ENCODE results near the gene KIFC3. TPM values are rescaled to one million over a fixed set of nuclear protein-coding genes. Genes with fewer than 3 reads are reported as not detected.

Gene KIFC3
- total and polyA plus RNA-seq, 2 of the 13 experiments (the other 11 are each of a cell fraction or from before 2014, with no cell fraction given), result 42.1 to 45.3 TPM

DNA sequence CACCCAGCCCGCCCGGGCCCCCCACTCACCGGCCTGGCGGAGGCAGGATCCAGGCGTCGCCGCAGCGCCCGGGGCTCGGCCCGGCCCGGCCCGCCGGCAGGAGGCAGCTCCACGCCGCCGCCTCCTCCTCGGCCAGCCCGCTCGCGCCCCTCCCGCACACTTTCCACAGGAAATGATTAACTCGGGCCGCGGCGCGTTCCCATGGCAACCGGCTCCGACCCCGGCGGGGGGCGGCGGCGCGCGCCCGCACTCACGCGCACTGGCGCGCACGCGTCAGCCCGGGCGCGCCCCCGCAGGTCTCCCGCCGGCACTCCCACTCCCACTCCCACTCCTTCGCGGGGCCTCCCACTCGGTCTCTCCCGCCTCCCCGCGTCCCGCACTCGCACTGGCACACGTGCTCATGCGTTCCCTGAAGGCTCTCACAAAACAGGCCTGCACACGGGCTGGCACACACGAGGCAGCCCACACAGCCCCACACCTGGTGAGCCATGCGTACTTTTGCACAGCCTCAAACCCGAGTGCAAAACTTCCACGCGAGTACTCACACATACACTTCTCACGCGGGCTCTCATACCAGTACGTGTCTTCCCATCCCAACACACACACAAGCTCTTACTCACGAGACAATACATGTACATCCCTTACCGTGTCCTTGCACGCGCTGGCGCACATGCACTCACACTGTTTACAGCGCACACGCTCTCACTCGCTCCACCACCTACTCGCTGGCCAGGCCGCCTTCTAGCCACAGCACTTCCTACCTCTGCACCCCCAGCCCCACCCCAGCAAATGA is at the start of gene KIFC3 (continued):
- TF ChIP-seq ZNF607 (CRISPR knock-in tag; IDR thresholded peaks at IDR 0.05; ENCODE audit: borderline replicate concordance), result peak; percentile 56; the same call in 1 of the 2 replicates
- TF ChIP-seq ETV5 (CRISPR knock-in tag; IDR thresholded peaks at IDR 0.05; ENCODE audit: borderline replicate concordance), result peak; percentile 31; the same call in 1 of the 2 replicates
- TF ChIP-seq, protein P1, sequence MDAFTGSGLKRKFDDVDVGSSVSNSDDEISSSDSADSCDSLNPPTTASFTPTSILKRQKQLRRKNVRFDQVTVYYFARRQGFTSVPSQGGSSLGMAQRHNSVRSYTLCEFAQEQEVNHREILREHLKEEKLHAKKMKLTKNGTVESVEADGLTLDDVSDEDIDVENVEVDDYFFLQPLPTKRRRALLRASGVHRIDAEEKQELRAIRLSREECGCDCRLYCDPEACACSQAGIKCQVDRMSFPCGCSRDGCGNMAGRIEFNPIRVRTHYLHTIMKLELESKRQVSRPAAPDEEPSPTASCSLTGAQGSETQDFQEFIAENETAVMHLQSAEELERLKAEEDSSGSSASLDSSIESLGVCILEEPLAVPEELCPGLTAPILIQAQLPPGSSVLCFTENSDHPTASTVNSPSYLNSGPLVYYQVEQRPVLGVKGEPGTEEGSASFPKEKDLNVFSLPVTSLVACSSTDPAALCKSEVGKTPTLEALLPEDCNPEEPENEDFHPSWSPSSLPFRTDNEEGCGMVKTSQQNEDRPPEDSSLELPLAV (CRISPR knock-in tag; conservative IDR thresholded peaks at IDR 0.05; ENCODE audit: low read depth), result peak; percentile 70; the same call in 1 of the 2 replicates
- TF ChIP-seq, protein P2, sequence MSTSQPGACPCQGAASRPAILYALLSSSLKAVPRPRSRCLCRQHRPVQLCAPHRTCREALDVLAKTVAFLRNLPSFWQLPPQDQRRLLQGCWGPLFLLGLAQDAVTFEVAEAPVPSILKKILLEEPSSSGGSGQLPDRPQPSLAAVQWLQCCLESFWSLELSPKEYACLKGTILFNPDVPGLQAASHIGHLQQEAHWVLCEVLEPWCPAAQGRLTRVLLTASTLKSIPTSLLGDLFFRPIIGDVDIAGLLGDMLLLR (CRISPR knock-in tag; IDR thresholded peaks at IDR 0.05), result peak; percentile 69; the same call in 1 of the 2 replicates
- TF ChIP-seq REXO4 (CRISPR knock-in tag; IDR thresholded peaks at IDR 0.05; ENCODE audit: borderline replicate concordance), result no peak
- TF ChIP-seq, protein P3, sequence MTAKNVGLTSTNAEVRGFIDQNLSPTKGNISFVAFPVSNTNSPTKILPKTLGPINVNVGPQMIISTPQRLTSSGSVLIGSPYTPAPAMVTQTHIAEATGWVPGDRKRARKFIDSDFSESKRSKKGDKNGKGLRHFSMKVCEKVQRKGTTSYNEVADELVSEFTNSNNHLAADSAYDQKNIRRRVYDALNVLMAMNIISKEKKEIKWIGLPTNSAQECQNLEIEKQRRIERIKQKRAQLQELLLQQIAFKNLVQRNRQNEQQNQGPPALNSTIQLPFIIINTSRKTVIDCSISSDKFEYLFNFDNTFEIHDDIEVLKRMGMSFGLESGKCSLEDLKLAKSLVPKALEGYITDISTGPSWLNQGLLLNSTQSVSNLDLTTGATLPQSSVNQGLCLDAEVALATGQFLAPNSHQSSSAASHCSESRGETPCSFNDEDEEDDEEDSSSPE (CRISPR knock-in tag; IDR thresholded peaks at IDR 0.05), result peak; percentile 24; the same call in 1 of the 2 replicates
- no peak; the same call in 1 of the 2 replicates for TF ChIP-seq HIVEP1 (CRISPR knock-in tag; IDR thresholded peaks at IDR 0.05)
- TF ChIP-seq HNRNPLL (IDR thresholded peaks at IDR 0.05; ENCODE audit: low read depth, low read length, poor library complexity, severe bottlenecking), result peak; percentile 50
- TF ChIP-seq CTCF (CRISPR knock-in tag; IDR thresholded peaks at IDR 0.05), result peak; percentile 50; the same call in 1 of the 2 replicates
- 0 out of 2 replicates have a peak, but pooled peaks have one; percentile 9 for TF ChIP-seq YEATS2 (CRISPR knock-in tag; IDR thresholded peaks at IDR 0.05; ENCODE audit: borderline replicate concordance)
- peak; percentile 62; the same call in 1 of the 2 replicates for TF ChIP-seq KLF13 (CRISPR knock-in tag; IDR thresholded peaks at IDR 0.05)
- peak; percentile 44 for TF ChIP-seq AGO1 (IDR thresholded peaks at IDR 0.05; ENCODE audit: low read depth, low read length, poor library complexity, severe bottlenecking)
- TF ChIP-seq SOX6 (IDR thresholded peaks at IDR 0.05), result no peak
- peak; percentile 69 for TF ChIP-seq SOX6 (CRISPR knock-in tag; IDR thresholded peaks at IDR 0.05)
- TF ChIP-seq ARNT2 (CRISPR knock-in tag; IDR thresholded peaks at IDR 0.05; ENCODE audit: low read depth), result peak; percentile 44; the same call in 1 of the 2 replicates
- TF ChIP-seq ZBTB8A (CRISPR knock-in tag; IDR thresholded peaks at IDR 0.05; ENCODE audit: borderline replicate concordance, low read depth), result peak; percentile 87; the same call in 1 of the 2 replicates
- TF ChIP-seq SMYD3 (CRISPR knock-in tag; IDR thresholded peaks at IDR 0.05), result peak; percentile 95
- TF ChIP-seq MTF2 (CRISPR knock-in tag; IDR thresholded peaks at IDR 0.05; ENCODE audit: borderline replicate concordance), result no peak
- TF ChIP-seq MEIS2 (CRISPR knock-in tag; IDR thresholded peaks at IDR 0.05), result no peak; the same call in 1 of the 2 replicates
- TF ChIP-seq ZNF263 (CRISPR knock-in tag; IDR thresholded peaks at IDR 0.05), result peak; percentile 48
- peak; percentile 73; the same call in 1 of the 2 replicates for TF ChIP-seq MIER3 (CRISPR knock-in tag; IDR thresholded peaks at IDR 0.05; ENCODE audit: borderline replicate concordance)
- peak; percentile 82 for TF ChIP-seq ZNF747 (CRISPR knock-in tag; IDR thresholded peaks at IDR 0.05; ENCODE audit: borderline replicate concordance)
- TF ChIP-seq RXRB (CRISPR knock-in tag; IDR thresholded peaks at IDR 0.05; ENCODE audit: borderline replicate concordance), result peak; percentile 32; the same call in 1 of the 2 replicates
- TF ChIP-seq NCOA5 (CRISPR knock-in tag; IDR thresholded peaks at IDR 0.05), result no peak

Data from HepG2 (cell line).